HCT116 (cell line): ENCODE results near the gene ATF1.

Experiments
- POLR2A ChIP-seq: IDR thresholded peaks from 2 replicates; pipeline ENCODE4 v1.7.0; 2011; ENCODE audit warnings: borderline replicate concordance; ENCODE audit not compliant: insufficient read depth, insufficient read length; ENCODE audit errors: extremely low read depth
- SIN3A ChIP-seq: IDR thresholded peaks from 2 replicates; pipeline ENCODE4 v1.6.1; 2012; ENCODE audit warnings: low read depth
- YY1 ChIP-seq: IDR thresholded peaks from 2 replicates; pipeline ENCODE4 v1.6.1; 2011; ENCODE audit warnings: low read length, low read depth, moderate library complexity, mild to moderate bottlenecking; ENCODE audit not compliant: insufficient replicate concordance; ENCODE audit errors: extremely low read depth
- TF ChIP-seq, protein P1 (sequence below), 3 experiments: fragments of 200-600 bp in 1 of 3; sonication (generic) in 1 of 3; IDR thresholded peaks in 2 of 3; conservative IDR thresholded peaks in 1 of 3; 2 replicates each; pipeline ENCODE4 v1.5.1; 2012 to 2017; ENCODE audit warnings: low read depth in 2 of 3, low read length in 2 of 3, antibody characterized with exemption in 1 of 3, borderline replicate concordance in 1 of 3, control low read depth in 1 of 3, mild to moderate bottlenecking in 1 of 3, mixed read lengths in 1 of 3, mixed run types in 1 of 3, moderate library complexity in 1 of 3; ENCODE audit not compliant: insufficient read depth in 1 of 3

GRCh38 chr12:50727466-50727865 is 36.4 kb upstream of the ATF1 start:
- TF ChIP-seq YY1 (no peak), POLR2A (no peak), SIN3A (no peak)
- TF ChIP-seq, protein P1, sequence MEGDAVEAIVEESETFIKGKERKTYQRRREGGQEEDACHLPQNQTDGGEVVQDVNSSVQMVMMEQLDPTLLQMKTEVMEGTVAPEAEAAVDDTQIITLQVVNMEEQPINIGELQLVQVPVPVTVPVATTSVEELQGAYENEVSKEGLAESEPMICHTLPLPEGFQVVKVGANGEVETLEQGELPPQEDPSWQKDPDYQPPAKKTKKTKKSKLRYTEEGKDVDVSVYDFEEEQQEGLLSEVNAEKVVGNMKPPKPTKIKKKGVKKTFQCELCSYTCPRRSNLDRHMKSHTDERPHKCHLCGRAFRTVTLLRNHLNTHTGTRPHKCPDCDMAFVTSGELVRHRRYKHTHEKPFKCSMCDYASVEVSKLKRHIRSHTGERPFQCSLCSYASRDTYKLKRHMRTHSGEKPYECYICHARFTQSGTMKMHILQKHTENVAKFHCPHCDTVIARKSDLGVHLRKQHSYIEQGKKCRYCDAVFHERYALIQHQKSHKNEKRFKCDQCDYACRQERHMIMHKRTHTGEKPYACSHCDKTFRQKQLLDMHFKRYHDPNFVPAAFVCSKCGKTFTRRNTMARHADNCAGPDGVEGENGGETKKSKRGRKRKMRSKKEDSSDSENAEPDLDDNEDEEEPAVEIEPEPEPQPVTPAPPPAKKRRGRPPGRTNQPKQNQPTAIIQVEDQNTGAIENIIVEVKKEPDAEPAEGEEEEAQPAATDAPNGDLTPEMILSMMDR (IDR thresholded peaks at IDR 0.05 in 2 of 3, conservative IDR thresholded peaks at IDR 0.05 in 1 of 3; ENCODE audit: borderline replicate concordance in 1 of 3, insufficient read depth in 1 of 3, low read depth in 2 of 3, low read length in 2 of 3), result no peak
